Keratinocyte (primary cell): ENCODE results near the gene TPM4. TPM values are rescaled to one million over a fixed set of nuclear protein-coding genes. Genes with fewer than 3 reads are reported as not detected.

ENCODE experiments used
- DNase-seq: peaks from one replicate; pipeline ENCODE4 v3.0.0-alpha.2; 2011; ENCODE audit warnings: low read depth, missing footprints, low spot score
- FAIRE-seq: peaks from 2 replicates; lab custom pipeline; 2011; peaks lifted over from hg19 to GRCh38; lab: Jason Lieb, UNC
- H2AFZ ChIP-seq: 2 replicates; pipeline ENCODE4 v1.6.0; 2012; ENCODE audit warnings: low read length, control low read depth, inconsistent platforms; ENCODE audit not compliant: control insufficient read depth
- H3K27ac ChIP-seq: 2 replicates; pipeline ENCODE4 v1.5.1; 2011; ENCODE audit warnings: low read length; ENCODE audit not compliant: control insufficient read depth, insufficient read depth
- H3K27me3 ChIP-seq: 3 replicates; pipeline ENCODE4 v1.6.0; 2011; ENCODE audit warnings: low read length; ENCODE audit not compliant: control insufficient read depth, insufficient read depth; ENCODE audit errors: extremely low read depth
- H3K36me3 ChIP-seq, 2 experiments: 2 replicates in 1 of 2; 3 replicates in 1 of 2; pipeline ENCODE4 v1.5.1; 2011; ENCODE audit warnings: low read length in 2 of 2, mild to moderate bottlenecking in 1 of 2; ENCODE audit not compliant: control insufficient read depth in 2 of 2, insufficient read depth in 2 of 2; ENCODE audit errors: extremely low read depth in 1 of 2
- H3K4me1 ChIP-seq: 3 replicates; pipeline ENCODE4 v1.5.1; 2011; ENCODE audit warnings: low read length; ENCODE audit not compliant: control insufficient read depth, insufficient read depth; ENCODE audit errors: extremely low read depth
- H3K4me2 ChIP-seq: 3 replicates; pipeline ENCODE4 v1.6.0; 2011; ENCODE audit warnings: low read depth, low read length; ENCODE audit not compliant: control insufficient read depth, insufficient read depth; ENCODE audit errors: extremely low read depth
- H3K4me3 ChIP-seq, 3 experiments: fragments of 200-600 bp in 1 of 3; sonication (generic) in 1 of 3; 2 replicates in 2 of 3; 3 replicates in 1 of 3; pipeline ENCODE4 v1.5.1; 2011 to 2016; ENCODE audit warnings: low read length in 3 of 3, mild to moderate bottlenecking in 3 of 3, control low read depth in 2 of 3, inconsistent platforms in 1 of 3, low read depth in 1 of 3, mixed read lengths in 1 of 3, mixed run types in 1 of 3, moderate library complexity in 1 of 3; ENCODE audit not compliant: control insufficient read depth in 2 of 3, insufficient read depth in 2 of 3; ENCODE audit errors: extremely low read depth in 1 of 3
- H3K79me2 ChIP-seq: 2 replicates; pipeline ENCODE4 v1.6.0; 2012; ENCODE audit warnings: low read length; ENCODE audit not compliant: control insufficient read depth, insufficient read depth
- H3K9ac ChIP-seq: 3 replicates; pipeline ENCODE4 v1.6.0; 2011; ENCODE audit warnings: low read length; ENCODE audit not compliant: control insufficient read depth, insufficient read depth; ENCODE audit errors: extremely low read depth
- H3K9me1 ChIP-seq: 3 replicates; pipeline ENCODE4 v1.6.0; 2011; ENCODE audit warnings: low read length; ENCODE audit not compliant: control insufficient read depth, insufficient read depth; ENCODE audit errors: extremely low read depth
- H3K9me3 ChIP-seq: 2 replicates; pipeline ENCODE4 v1.5.1; 2012; ENCODE audit warnings: low read depth, low read length; ENCODE audit not compliant: control insufficient read depth
- H4K20me1 ChIP-seq: 3 replicates; pipeline ENCODE4 v1.6.0; 2011; ENCODE audit warnings: low read length; ENCODE audit not compliant: control insufficient read depth, insufficient read depth; ENCODE audit errors: extremely low read depth
- CTCF ChIP-seq, 3 experiments: IDR thresholded peaks in 1 of 3; conservative IDR thresholded peaks in 1 of 3; optimal IDR thresholded peaks in 1 of 3; 2 replicates in 2 of 3; 3 replicates in 1 of 3; pipeline versions ENCODE3 to v1.5.1; 2011; ENCODE audit warnings: low read length in 3 of 3, mild to moderate bottlenecking in 3 of 3, moderate library complexity in 2 of 3, control low read depth in 1 of 3, inconsistent platforms in 1 of 3; ENCODE audit not compliant: insufficient read depth in 2 of 3; ENCODE audit errors: extremely low read depth in 1 of 3
- EZH2 ChIP-seq: IDR thresholded peaks from one replicate; pipeline ENCODE4 v1.6.1; 2012; ENCODE audit warnings: inconsistent platforms, mild to moderate bottlenecking, low read length, moderate library complexity
- dilution Hi-C: fragments of 300-500 bp; cut with MboI; formaldehyde crosslinking; loops from one replicate; pipeline ENCODE4 v1.7.0; 2020; ENCODE audit warnings: low sequenced_read_pairs; ENCODE audit not compliant: extremely low pct_ligation_motif_present
- polyA plus RNA-seq, 5 experiments: library from polyadenylated mRNA; depleted of rRNA in 3 of 5; stranded (reverse) in 3 of 5; stranded (forward) in 1 of 5; unstranded in 1 of 5; fragments of >200 nt; gene quantifications; 1 replicate in 1 of 5; 2 replicates in 3 of 5; 3 replicates in 1 of 5; pipeline versions ENCODE4 v1.2.1 to v1.2.3, GENCODE V29; 2011 to 2012; ENCODE audit warnings: missing spikeins in 2 of 5, low read depth in 1 of 5, low replicate concordance in 1 of 5

Gene TPM4
- polyA plus RNA-seq, 1 donor (not counting 4 experiments of a cell fraction or from before 2014, with no cell fraction given), result 646 TPM

- no peaks in the 10 kb centered on the region for H3K9me3 ChIP-seq
Measured at GRCh38 chr19:16095071-16095571, 18.8 kb downstream of the TPM4 start.

GRCh38 chr19:16096280-16096855, 20.1 kb downstream of the TPM4 start:
- Histone ChIP-seq H3K9ac (no peak overlapping the region), H3K27me3 (no peaks in the 10 kb centered on the region), H3K4me3 (no peak overlapping the region), H4K20me1 (peaks cover 3% of the 10 kb centered on the region), H3K79me2 (peaks cover 5% of the 10 kb centered on the region), H3K4me1 (no peaks in the 10 kb centered on the region), H3K27ac (no peak overlapping the region), H2AFZ (no peak overlapping the region), H3K9me3 (no peaks in the 10 kb centered on the region), H3K9me1 (no peaks in the 10 kb centered on the region), H3K36me3 (peaks cover 45 to 55% of the 10 kb centered on the region in 2 experiments), H3K4me2 (no peak overlapping the region)
- no peak for DNase-seq
- TF ChIP-seq EZH2 (no peak), CTCF (optimal IDR thresholded peaks at IDR 0.05 in 1 of 3, IDR thresholded peaks at IDR 0.05 in 1 of 3, conservative IDR thresholded peaks at IDR 0.05 in 1 of 3; ENCODE audit: extremely low read depth in 1 of 3, insufficient read depth in 2 of 3, low read length in 3 of 3) (no peak)
- FAIRE-seq, result no peak
- dilution Hi-C loops, result no loop called here

More at GRCh38 chr19:16095071-16095571, 18.8 kb downstream of the TPM4 start:
- Histone ChIP-seq H3K79me2 (peaks cover 7% of the 10 kb centered on the region), H3K27ac (no peak overlapping the region), H3K9me1 (no peaks in the 10 kb centered on the region), H3K36me3 (peaks cover 48 to 59% of the 10 kb centered on the region in 2 experiments), H3K27me3 (no peaks in the 10 kb centered on the region), H3K9ac (no peak overlapping the region), H3K4me1 (no peaks in the 10 kb centered on the region), H3K4me2 (no peak overlapping the region), H2AFZ (no peak overlapping the region), H4K20me1 (peaks cover 3% of the 10 kb centered on the region), H3K4me3 (no peak overlapping the region)
- DNase-seq, result no peak
- TF ChIP-seq CTCF (optimal IDR thresholded peaks at IDR 0.05 in 1 of 3, IDR thresholded peaks at IDR 0.05 in 1 of 3, conservative IDR thresholded peaks at IDR 0.05 in 1 of 3; ENCODE audit: extremely low read depth in 1 of 3, insufficient read depth in 2 of 3, low read length in 3 of 3) (no peak), EZH2 (no peak)
- FAIRE-seq, result no peak
- dilution Hi-C loops, result no loop called here
